Stimulated activated CD8-positive, alpha-beta memory T cell treated with anti-CD3 and anti-CD28 coated beads, Interleukin-7, amount 100 ng/mL, for 4 hours (primary cell): ENCODE results near the gene PAQR9.
A peak's percentile ranks its signal among the peaks of the same experiment; 100 is the strongest.
"Not testable (repeated sequence)": the region's sequence is repeated elsewhere in the genome, so short reads cannot be mapped to it uniquely, and the experiment has no call there.

ENCODE experiments used
- DNase-seq, 2 donors: peaks; one replicate each; pipeline ENCODE4 v3.0.0-alpha.2; 2020; ENCODE audit warnings: low read depth in 2 of 2

Gene PAQR9, protein sequence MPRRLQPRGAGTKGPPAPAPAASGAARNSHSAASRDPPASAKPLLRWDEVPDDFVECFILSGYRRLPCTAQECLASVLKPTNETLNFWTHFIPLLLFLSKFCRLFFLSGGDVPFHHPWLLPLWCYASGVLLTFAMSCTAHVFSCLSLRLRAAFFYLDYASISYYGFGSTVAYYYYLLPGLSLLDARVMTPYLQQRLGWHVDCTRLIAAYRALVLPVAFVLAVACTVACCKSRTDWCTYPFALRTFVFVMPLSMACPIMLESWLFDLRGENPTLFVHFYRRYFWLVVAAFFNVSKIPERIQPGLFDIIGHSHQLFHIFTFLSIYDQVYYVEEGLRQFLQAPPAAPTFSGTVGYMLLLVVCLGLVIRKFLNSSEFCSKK

DNA sequence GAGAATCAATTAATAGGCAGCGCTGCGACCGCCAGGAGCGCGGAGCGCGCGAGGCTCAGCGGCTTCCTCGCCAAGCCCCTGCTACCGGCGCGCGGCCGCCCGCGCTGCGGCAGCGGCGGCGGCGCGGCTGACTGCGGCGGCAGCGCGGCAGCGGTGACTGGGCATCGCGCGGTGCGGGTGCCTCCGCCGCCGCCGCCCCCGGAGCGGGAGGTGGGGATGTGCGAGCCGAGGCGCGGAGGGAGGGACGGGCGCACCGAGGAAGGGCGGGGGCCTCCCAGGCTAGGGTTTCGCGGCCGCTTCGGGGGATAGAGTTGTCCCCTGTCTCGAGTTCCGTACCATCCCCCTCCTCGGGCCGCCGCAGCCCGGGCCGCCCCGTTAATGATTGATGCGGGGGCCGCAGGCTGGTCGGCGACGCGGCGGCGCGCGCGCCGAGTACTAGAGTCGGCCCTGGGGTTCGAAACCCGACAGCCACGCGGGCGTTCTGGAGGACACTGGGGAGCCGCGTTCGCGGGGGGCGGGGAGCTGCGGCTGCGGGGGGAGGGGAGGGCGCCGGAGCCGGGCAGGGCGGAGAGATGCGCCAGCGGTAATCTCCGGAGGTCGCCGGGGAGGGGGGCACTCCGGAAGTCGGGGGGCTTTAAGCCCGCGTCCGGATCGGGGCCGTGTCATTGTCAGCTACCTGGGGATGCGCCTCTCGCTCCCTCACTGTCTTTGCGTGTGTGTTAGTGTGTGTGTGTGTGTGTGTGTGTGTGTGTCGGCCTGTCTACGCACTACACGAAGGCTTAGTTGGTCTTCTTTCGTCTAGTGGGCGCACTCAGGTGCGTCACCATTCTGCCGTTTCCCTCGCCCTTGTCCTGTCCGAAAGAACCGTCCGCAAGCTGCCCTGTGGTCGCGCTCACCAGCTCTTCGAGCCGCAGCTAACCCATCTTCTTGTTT is at the start of gene PAQR9:
PAQR9 (minus strand) TSS at position 159 of the 933 bp plus-strand sequence. CDS start 338 bp downstream, outside the sequence.
- peak in 1 of 2 donors; percentile 7 for DNase-seq

DNA sequence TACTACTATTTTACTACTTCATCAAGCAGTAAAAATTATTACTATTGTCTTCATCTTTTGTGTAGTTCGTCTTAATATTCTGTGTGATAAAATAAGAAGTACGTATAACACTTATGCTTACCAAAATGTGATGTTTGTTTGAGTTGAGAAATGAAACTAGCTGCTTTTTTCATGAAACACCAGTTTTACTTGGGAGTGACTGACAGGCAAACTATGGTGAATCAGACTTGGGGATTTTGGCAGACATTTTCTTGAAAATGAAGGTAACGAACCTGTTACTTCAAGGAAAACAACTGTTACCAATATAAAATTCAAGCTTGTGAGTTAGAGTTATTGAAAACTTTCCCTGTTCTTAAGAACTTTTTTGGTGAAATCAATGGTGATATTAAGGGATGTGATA is 48.2 kb upstream of the PAQR9 start:
- DNase-seq: no peak

DNA sequence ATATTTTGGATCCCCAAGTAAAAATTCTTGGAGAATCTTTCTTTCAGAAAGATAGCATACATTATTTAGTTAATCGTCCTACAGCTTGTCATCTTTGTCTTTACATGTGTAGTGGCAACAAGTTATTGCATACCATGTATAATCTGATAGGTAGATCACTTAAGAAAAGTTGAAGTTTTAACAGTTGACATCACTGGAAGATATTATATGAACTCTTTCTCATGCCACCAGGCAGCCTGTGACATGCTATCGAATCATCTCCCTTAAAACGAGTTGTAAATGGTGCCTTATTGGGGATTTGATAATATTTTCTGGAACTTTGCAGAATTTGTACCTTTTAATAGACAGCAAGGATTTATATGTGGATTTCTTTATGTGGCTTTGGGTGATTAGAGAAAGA is 46.5 kb upstream of the PAQR9 start:
- DNase-seq: no peak

DNA sequence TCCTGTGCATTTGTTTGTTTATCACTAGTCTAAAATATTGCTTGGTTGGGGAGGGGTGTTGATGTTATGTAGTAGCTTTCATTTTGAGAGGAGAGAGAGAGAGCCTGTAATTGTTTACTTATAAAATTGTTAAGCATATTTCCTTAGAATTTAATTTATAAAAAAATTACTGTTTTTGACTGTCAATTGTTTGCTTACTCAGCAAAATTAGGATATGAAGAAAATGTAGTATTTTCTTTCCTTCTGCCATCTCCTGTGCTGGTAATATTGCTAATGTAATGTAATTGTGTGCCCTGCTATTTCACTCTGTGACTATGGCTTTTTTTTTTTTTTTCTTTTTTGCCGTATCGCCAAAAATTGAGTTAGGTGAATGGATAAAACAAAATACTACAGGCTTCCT is 41.3 kb upstream of the PAQR9 start:
- no peak for DNase-seq

DNA sequence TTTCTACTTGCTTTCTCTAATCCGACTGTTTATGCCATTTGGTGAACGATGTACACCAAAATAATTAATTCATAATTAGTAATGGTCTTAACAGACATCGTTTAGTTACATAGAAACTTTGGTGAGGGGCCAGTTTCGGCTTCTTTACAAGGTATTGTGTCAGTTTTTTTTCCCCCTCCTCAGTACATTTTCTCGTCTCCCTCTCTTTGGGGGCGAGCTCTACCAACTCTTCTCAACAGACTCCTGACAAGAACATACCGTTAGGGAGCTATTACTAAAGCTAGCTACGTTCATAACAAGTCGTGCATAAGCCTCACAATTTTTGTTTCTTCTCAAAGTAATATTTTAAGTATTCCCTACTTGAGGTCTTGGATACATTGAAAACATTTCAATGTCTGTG is 39.3 kb upstream of the PAQR9 start:
- no peak for DNase-seq

DNA sequence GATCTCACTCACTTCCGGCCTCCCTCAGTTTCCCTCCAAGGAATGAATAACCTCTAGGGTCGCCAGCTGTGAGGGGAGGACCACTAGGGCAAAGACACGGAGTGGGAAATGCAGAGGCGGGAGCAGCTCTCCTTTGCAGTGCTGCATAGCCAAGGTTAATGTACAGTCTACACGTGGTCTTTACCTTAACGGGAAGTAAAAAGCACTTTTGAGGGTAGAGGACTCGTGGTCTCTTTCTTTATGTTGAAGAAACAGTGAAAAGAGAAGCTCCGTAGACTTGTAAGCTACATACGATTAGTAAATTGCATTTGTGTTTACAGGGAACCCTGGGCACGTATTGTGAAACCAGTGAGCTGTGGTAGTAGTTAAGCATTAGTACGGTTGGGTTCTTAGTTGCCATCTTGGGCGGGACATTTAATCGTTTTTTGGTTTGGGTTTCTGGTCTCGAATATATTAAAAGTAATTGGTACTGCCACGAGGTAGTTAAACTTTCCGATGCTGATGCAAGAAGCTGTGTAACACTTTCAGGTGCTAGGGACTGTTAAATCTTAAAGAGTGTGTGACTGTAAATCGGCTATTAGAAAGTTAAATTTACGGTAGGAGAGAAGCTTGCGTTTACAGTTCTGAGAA is 38.7 kb upstream of the PAQR9 start:
- no peak for DNase-seq

DNA sequence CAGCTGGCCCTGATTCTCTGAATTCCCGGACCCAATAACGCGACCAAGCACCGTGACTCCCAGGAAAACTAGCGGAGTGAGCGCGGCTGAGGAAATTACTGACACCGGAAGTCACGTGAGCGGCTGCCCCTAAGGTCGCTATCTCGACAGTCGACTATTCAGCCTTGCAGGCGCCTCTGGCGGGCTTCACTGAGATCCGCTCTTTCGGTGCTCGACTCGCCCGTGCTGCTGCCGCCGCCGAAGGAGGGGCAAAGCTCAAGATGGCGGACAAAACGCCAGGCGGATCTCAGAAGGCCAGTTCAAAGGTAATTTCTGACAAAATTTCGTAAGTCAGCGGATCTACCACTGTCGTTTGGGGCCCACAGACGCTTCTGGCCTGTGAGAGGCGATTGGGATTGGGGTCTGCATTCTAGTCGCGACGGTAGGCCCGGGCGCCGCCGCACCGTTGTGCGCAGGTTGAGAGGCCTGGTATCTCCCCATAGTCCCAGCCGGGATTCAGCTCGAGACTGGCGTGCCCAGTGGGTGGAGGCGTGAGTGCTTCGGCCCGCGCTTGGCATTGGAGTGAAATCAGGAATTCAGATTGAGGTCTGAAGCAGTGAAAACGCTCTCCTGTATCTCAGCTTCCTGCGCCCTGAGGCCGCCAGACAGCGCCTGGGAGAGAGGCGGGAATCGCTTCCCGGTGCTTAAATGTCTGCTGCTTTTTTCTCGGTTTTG is 38.1 kb upstream of the PAQR9 start, which contains the start of gene U2SURP:
U2SURP (plus strand) TSS at position 202 of the 714 bp plus-strand sequence; CDS start at position 261, 59 bp downstream.
- DNase-seq: peak; percentile 84 to 89

DNA sequence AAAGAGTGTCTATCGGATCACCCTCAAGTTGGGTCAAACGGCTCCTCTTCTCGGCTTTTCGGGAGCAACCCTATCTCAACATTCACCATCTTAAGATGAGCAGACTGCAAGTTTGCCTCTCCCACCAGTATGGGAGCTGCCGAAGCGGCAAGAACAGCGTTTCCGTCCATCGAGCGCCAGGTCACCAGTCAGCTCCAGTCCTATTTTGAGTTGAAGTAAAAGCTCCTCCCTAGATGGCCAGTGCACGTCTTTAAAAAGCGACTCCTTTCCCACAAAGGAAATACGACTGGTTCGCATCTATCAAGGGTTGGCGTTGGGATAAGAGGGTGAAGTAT is 37.5 kb upstream of the PAQR9 start:
- DNase-seq: no peak

DNA sequence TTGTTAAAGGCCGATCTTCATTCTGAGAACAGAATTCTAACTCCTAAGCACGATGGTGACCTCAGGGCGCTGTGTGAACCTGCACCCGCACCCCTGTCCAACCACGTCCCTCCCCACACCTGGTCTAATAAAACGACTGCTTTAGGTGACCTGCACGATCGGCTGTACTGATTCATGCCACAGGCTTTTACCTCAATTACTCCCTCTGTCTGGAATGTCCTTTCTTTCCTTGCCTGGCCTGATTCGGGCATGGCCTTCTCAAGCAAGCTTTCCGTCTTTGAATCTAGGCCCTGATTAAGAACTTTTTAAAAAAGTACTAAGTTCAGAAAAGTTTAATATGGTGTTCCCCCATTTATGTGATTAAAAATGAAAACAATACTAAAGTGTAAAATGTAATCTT is 37.1 kb upstream of the PAQR9 start:
- DNase-seq: no peak

DNA sequence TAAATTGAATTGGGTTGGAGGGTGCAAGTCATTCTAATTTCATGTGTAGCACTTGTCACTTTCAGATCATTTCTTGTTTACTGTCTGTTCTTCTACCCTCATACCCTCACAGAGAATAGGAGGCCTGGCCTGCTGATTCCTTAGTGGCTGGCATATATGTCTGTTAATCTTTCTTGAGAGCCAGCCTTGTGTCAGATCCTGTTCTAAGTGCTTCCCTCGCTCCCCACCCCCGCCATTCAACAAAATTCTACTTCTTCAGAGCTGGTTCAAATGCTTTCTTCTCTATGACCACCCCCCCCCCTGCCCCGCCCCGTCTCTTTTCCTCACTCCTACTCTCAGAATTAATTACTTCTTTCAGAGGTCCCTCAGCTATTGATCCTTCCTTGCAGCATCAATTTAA is 36.4 kb upstream of the PAQR9 start:
- DNase-seq: no peak

DNA sequence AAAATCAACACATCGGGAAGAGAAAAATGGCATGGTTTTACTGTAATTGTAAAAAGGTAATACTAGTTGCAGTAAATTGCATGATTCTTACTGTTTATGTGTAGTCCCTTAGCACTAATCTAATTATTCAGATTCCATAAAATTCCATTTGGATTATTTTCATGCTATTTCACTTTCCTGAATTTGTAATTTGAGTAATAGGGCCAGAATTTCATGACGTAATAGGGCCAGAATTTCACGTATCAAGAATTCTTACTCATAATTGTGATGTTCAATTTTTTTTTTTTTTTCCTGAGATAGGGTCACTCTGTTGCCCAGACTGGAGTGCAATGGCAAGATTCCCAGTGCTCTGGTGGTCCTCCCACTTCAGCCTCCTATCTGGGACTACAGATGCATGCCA is 35.0 kb upstream of the PAQR9 start:
- no peak for DNase-seq

DNA sequence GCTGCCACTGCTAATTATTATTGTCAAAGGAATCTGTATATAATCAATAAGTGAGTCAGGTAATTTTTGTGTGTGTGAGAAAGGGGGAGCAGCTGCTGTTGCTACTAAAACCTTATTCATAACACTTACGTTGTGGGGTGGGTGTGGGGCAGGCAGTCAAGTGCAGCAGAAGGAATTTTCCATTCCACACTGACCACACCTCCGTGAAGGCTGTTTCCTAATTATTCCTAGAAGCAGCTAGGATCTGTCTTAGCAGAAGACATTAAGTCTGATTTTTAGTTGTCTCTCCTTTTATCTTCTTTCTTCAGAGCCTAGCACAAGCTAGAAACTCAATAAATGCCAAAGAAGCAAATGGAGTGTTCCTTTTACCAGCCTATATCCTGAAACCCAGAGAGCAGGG is 33.9 kb upstream of the PAQR9 start:
- DNase-seq: no peak

DNA sequence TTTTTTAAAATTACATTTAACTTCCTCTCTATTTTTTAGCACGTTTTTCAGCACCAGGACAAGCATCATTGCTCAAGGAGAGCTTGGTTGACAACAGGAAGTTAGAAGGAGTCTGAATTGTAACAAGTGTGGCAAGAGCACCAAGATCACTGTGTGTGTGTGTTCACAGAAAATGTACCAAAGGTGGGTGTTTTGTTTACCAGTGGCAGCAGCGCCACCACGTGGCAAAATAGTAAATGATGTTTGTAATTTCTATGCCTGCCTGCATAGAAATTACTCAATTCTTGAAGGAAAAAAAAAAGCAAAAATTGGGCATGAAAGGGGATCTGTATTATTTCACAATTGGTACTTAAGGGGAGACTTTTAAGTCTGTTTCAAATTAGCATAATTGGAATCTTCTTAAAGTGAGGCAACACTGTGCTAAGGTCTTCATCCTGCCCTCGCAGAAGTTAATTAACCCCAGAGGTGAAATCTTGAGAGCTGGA is 30.5 kb upstream of the PAQR9 start:
- DNase-seq: peak; percentile 22 to 26

DNA sequence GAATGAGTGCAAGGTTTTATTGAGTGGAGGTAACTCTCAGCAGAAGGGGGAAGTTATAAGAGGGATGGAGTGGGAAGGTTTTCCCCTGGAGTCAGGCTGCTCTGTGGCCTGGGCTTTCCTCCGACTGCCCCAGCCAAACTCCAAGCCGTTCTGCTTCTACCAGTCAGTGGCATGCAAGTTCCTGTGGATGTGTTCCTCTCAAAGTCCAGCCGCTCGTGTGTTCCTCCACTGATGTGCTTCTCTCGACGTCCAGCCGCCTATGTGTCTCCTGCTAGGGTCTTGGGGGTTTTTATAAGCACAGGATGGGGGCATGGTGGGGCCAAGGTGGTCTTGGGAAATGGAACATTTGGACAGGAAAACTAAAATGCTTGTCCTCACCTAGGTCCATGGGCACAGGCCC is 28.8 kb upstream of the PAQR9 start:
- no peak for DNase-seq

DNA sequence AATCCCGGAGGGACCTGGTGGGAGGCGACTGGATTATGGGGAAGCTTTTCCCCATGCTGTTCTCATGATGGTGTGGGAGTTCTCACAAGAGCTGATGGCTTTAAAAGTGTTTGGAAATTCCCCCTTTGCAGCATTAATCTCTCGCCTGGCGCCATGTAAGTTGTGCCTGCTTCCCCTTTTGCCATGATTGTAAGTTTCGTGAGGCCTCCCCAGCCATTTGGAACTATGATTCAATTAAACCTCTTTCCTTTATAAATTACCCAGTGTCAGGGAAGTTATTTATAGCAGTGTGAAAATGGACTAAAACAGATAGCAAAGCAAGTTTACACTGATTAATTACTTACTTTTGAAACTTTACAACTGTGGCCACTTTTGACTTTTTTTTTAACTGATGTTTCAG is 27.2 kb upstream of the PAQR9 start:
- no peak for DNase-seq

DNA sequence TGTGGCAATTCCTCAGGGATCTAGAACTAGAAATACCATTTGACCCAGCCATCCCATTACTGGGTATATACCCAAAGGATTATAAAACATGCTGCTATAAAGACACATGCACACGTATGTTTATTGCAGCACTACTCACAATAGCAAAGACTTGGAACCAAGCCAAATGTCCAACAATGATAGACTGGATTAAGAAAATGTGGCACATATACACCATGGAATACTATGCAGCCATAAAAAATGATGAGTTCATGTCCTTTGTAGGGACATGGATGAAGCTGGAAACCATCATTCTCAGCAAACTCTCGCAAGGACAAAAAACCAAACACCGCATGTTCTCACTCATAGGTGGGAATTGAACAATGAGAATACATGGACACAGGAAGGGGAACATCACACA is 25.4 kb upstream of the PAQR9 start:
- not testable (repeated sequence) for DNase-seq

DNA sequence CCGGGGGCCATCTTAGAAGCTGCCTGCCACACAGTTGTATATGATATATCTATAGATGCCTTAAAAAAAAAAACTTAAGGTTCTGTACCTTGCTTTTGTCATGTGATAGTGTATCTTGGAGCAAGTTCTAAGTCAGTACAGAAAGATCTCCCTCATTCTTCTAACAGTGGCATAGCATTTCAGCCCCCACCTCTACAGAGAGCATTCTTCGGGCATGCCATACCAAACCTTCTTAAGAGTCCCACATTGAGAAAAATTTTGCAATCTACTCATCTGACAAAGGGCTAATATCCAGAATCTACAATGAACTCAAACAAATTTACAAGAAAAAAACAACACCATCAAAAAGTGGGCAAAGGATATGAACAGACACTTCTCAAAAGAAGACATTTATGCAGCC is 24.7 kb upstream of the PAQR9 start:
- not testable (repeated sequence) for DNase-seq

DNA sequence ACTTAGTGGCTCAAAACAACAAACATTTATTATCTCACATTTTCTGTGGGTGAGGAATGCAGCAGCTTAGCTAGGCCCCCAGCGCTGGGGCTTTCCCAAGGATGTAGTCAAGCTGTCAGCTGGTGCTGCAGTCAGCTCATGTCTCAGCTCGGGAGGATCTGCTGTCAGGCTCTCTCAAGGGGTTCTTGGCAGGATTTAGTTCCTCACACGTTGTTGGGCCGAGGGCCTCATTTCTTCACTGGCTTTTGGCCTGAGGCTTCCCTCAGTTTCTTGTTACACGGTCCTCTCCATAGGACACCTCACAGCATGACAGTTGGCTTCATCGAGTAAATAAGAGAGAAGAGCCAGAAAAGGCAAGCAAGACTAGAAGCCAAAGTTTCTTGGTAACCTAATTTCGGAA is 24.2 kb upstream of the PAQR9 start:
- no peak for DNase-seq

DNA sequence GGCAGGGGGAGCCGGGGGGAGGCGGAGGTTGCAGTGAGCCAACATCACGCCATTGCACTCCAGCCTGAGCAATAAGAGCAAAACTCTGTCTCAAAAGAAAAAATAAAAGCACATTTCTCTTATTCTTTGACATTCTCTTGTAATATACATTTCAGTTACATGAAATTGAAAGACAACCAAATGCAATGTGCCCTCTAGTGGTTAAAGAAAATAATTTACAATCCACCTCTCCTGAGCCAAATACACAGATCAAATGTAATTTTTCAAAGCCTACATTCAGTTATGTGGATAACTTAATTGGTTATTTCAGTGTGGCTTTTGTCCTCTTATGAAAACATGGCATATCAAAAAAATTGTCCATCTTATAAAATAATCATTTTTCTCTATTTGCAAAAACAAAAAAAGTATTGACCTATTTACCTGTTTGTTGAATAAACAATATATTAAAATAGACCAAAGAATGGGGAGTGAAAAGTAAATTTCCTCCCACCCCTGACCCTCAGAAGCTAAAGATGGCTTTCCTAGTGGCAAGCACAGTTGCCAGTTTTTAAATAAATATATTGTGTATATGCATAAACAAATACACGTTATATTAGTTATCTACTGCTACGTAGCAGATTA is 23.7 kb upstream of the PAQR9 start:
- no peak for DNase-seq

DNA sequence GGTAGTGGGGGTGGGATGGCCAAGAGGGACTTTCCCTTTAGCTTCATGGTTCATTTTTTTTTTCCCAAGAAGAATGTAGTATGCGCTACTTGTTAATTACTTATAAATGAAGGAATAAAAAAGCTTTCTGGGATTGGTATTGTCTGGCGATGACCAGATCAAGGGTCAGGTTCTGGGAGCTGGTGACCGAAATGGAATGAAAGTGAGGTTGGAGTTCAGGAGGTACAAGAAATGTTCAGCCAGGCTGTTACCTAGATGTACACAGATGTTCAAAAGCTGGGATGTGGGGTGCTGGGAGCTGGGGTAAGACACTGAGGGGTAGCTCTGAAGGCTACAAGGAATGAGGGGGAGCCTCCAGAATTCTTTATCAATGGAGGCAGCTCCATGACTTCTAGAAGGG is 20.8 kb upstream of the PAQR9 start:
- DNase-seq: no peak

DNA sequence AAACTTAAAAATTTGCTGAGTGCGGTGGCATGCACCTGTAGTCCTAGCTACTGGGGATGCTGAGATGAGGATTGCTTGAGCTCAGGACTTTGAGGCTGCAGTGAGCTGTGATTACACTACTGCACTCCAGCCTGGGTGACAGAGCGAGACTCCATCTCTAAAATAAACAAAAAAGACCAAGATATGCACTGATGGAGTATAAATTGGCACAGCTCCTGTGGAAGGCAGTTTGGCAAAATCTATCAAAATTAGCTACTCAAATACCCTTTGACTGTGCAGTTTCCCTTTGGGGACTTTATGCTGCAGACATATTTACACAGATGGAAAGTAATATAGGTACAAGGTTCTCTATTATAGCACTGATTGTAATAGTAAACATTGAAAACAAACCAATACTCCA is 19.8 kb upstream of the PAQR9 start:
- DNase-seq: no peak
